Measurements from ENCODE around the gene APLP2. TPM values are rescaled to one million over a fixed set of nuclear protein-coding genes. Genes with fewer than 3 reads are reported as not detected.
A peak's percentile ranks its signal among the peaks of the same experiment; 100 is the strongest.

The APLP2 gene
- total and polyA plus RNA-seq, 2 of the 13 experiments (the other 11 are each of a cell fraction or from before 2014, with no cell fraction given): 315 to 594 TPM

GRCh38 chr11:130181295-130182272 is 111.9 kb downstream of the APLP2 start (continued):
- TF ChIP-seq MAZ (IDR thresholded peaks at IDR 0.05; ENCODE audit: borderline replicate concordance, low read depth, low read length) (0 out of 2 replicates have a peak, but pooled peaks have one; percentile 27), MAZ (CRISPR knock-in tag; IDR thresholded peaks at IDR 0.05; ENCODE audit: low read depth) (peak; percentile 85), THAP8 (CRISPR knock-in tag; IDR thresholded peaks at IDR 0.05; ENCODE audit: borderline replicate concordance) (no peak), HDAC2 (CRISPR knock-in tag; IDR thresholded peaks at IDR 0.05) (peak; percentile 81), NR2C2 (CRISPR knock-in tag; IDR thresholded peaks at IDR 0.05; ENCODE audit: borderline replicate concordance) (peak; percentile 69), HNF4G (IDR thresholded peaks at IDR 0.05; ENCODE audit: borderline replicate concordance, low read depth, low read length) (peak; percentile 20; the same call in 1 of the 2 replicates), HNF4G (CRISPR knock-in tag; IDR thresholded peaks at IDR 0.05; ENCODE audit: borderline replicate concordance, low read depth) (peak; percentile 44; the same call in 1 of the 2 replicates), HNRNPLL (IDR thresholded peaks at IDR 0.05; ENCODE audit: low read depth, low read length, poor library complexity, severe bottlenecking) (no peak), ZNF746 (CRISPR knock-in tag; IDR thresholded peaks at IDR 0.05) (no peak), ELF1 (CRISPR knock-in tag; IDR thresholded peaks at IDR 0.05) (peak; percentile 54), ZNF232 (CRISPR knock-in tag; IDR thresholded peaks at IDR 0.05; ENCODE audit: borderline replicate concordance) (peak; percentile 78; the same call in 1 of the 2 replicates), SALL2 (CRISPR knock-in tag; IDR thresholded peaks at IDR 0.05) (peak; percentile 65; the same call in 1 of the 2 replicates), ZNF546 (CRISPR knock-in tag; conservative IDR thresholded peaks at IDR 0.05) (no peak), ASH2L (IDR thresholded peaks at IDR 0.05; ENCODE audit: insufficient read length, low read depth, low read length) (peak; percentile 63), SAP130 (CRISPR knock-in tag; IDR thresholded peaks at IDR 0.05; ENCODE audit: low read depth) (peak; percentile 75), PCBP1 (IDR thresholded peaks at IDR 0.05; ENCODE audit: borderline replicate concordance, low read depth, low read length) (no peak), HDAC6 (IDR thresholded peaks at IDR 0.05; ENCODE audit: low read depth, low read length) (no peak), BCL6 (CRISPR knock-in tag; IDR thresholded peaks at IDR 0.05) (peak; percentile 81), DRAP1 (CRISPR knock-in tag; IDR thresholded peaks at IDR 0.05) (peak; percentile 80; the same call in 1 of the 2 replicates), CHD4 (IDR thresholded peaks at IDR 0.05; ENCODE audit: borderline replicate concordance, low read length) (no peak)
- TF ChIP-seq, protein P1, sequence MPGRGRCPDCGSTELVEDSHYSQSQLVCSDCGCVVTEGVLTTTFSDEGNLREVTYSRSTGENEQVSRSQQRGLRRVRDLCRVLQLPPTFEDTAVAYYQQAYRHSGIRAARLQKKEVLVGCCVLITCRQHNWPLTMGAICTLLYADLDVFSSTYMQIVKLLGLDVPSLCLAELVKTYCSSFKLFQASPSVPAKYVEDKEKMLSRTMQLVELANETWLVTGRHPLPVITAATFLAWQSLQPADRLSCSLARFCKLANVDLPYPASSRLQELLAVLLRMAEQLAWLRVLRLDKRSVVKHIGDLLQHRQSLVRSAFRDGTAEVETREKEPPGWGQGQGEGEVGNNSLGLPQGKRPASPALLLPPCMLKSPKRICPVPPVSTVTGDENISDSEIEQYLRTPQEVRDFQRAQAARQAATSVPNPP (CRISPR knock-in tag; IDR thresholded peaks at IDR 0.05): no peak
- TF ChIP-seq, protein P2, sequence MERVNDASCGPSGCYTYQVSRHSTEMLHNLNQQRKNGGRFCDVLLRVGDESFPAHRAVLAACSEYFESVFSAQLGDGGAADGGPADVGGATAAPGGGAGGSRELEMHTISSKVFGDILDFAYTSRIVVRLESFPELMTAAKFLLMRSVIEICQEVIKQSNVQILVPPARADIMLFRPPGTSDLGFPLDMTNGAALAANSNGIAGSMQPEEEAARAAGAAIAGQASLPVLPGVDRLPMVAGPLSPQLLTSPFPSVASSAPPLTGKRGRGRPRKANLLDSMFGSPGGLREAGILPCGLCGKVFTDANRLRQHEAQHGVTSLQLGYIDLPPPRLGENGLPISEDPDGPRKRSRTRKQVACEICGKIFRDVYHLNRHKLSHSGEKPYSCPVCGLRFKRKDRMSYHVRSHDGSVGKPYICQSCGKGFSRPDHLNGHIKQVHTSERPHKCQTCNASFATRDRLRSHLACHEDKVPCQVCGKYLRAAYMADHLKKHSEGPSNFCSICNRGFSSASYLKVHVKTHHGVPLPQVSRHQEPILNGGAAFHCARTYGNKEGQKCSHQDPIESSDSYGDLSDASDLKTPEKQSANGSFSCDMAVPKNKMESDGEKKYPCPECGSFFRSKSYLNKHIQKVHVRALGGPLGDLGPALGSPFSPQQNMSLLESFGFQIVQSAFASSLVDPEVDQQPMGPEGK (CRISPR knock-in tag; IDR thresholded peaks at IDR 0.05): peak; percentile 61
- TF ChIP-seq, protein P3, sequence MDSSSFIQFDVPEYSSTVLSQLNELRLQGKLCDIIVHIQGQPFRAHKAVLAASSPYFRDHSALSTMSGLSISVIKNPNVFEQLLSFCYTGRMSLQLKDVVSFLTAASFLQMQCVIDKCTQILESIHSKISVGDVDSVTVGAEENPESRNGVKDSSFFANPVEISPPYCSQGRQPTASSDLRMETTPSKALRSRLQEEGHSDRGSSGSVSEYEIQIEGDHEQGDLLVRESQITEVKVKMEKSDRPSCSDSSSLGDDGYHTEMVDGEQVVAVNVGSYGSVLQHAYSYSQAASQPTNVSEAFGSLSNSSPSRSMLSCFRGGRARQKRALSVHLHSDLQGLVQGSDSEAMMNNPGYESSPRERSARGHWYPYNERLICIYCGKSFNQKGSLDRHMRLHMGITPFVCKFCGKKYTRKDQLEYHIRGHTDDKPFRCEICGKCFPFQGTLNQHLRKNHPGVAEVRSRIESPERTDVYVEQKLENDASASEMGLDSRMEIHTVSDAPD (CRISPR knock-in tag; IDR thresholded peaks at IDR 0.05): peak; percentile 52; the same call in 1 of the 2 replicates

Measured in HepG2 (cell line).